CD4-positive, alpha-beta T cell treated with Interleukin-1 beta for 1 hour (primary cell): Measurements from ENCODE around the gene MSLN.
"Not testable (repeated sequence)": the region's sequence is repeated elsewhere in the genome, so short reads cannot be mapped to it uniquely, and the experiment has no call there.

Source experiments
- DNase-seq, 2 donors: peaks; one replicate each; pipeline ENCODE4 v3.0.0-alpha.2; 2020 to 2022

MSLN gene

DNA sequence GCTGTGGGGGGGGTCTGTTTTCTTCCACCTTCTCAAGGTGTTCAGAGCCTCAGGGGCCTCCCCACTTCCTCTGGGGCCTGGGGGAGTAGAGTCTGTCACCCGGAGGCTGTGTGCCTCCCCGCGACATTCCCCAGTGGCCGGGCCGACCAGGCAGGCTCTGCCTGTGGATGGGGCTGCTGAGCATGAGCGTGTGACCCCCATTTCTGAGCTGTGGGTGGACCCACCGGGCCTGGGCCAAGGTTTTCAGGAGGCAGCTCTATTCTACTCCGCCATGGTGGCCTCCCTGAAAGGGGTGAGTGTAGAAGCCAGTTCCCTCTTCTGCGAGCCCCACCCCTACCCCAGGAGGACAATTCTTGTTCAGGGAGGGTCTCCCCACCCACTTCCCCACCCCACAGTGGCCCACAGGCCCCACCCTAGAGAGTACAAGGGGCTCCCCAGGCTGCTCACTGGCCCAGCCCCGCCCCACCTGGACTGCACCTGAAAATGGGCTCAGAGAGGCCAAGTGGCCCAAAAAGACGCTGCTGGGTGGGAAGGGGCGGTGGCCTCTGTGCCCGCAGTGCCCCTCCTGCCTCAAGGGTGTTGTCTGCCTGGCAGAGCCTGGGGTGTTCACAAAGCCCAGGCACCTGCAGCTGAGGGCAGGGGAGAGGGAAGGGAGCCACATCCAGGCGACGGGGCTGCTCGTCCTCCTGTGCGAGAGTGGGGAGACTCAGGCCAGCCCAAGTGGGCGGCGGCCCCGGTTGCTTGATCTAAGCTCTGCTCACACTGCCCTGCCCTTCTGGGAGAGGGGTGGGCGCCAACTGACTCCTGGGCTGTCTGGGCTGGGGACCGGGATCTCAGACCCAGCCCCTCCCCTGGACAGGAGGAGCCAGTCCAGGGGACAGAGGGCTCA is 1.3 kb downstream of the MSLN start:
- no peak for DNase-seq

GRCh38 chr16:762595-763268 is 2.2 kb downstream of the MSLN start:
- no peak for DNase-seq

GRCh38 chr16:763369-764183 is 3.0 kb downstream of the MSLN start:
- DNase-seq, result no peak

- no peak for DNase-seq
These were observed 3.7 kb downstream of the MSLN start for GRCh38 chr16:764184-764750.

GRCh38 chr16:764848-765487 is 4.4 kb downstream of the MSLN start:
- no peak for DNase-seq

GRCh38 chr16:765488-765865 is 4.9 kb downstream of the MSLN start:
- DNase-seq, result no peak

DNA sequence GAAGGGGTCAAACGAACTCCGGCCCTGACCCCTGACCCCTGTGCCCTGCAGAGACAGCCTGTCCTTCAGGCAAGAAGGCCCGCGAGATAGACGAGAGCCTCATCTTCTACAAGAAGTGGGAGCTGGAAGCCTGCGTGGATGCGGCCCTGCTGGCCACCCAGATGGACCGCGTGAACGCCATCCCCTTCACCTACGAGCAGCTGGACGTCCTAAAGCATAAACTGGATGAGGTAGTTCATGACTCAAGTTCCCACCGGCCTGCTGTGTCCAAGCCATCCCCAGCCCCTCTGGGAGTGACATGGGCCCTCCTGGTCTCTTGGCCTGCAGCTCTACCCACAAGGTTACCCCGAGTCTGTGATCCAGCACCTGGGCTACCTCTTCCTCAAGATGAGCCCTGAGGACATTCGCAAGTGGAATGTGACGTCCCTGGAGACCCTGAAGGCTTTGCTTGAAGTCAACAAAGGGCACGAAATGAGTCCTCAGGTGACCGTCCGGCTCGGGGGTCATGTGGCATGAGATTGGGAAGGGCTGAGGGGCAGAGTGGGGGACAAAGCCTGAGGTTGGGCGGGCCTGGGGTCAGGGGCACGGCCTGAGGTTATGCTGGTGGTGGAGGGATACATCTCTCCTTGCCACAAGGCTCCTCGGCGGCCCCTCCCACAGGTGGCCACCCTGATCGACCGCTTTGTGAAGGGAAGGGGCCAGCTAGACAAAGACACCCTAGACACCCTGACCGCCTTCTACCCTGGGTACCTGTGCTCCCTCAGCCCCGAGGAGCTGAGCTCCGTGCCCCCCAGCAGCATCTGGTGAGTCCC is 5.7 kb downstream of the MSLN start:
- DNase-seq, result no peak

DNA sequence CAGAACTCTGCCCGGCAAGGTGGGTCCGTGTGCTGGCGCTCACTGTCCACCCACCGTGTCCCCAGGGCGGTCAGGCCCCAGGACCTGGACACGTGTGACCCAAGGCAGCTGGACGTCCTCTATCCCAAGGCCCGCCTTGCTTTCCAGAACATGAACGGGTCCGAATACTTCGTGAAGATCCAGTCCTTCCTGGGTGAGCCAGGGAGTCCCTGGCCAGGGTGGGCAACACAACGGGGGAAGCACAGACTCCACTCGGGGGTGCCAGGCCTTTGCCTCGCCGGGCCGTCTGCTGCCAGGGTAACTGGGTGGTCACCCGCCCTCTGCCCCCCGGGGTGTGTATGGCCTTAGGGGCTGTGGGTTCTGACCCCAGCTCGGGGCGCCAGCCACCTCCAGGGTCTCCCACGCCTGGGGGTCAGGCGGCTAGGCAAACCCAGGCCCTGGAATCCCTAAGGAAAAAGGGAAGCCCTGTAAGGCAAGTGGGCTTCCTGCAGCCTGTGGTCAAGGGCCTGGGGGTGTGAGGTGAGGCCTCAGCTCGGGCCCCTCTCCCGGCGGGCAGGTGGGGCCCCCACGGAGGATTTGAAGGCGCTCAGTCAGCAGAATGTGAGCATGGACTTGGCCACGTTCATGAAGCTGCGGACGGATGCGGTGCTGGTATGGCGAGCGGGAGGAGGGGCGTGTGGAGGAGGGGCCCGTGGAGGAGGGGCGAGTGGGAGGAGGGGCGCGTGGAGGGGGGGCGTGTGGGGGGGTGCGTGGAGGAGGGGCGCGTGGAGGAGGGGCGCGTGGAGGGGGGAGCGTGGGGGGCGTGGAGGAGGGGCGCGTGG is 6.5 kb downstream of the MSLN start:
- no peak for DNase-seq

GRCh38 chr16:767743-768235 is 7.3 kb downstream of the MSLN start:
- no peak for DNase-seq

- DNase-seq, result no peak
These were observed 7.9 kb downstream of the MSLN start for GRCh38 chr16:768428-768827.

GRCh38 chr16:769184-769784 is 8.8 kb downstream of the MSLN start:
- no peak for DNase-seq

DNA sequence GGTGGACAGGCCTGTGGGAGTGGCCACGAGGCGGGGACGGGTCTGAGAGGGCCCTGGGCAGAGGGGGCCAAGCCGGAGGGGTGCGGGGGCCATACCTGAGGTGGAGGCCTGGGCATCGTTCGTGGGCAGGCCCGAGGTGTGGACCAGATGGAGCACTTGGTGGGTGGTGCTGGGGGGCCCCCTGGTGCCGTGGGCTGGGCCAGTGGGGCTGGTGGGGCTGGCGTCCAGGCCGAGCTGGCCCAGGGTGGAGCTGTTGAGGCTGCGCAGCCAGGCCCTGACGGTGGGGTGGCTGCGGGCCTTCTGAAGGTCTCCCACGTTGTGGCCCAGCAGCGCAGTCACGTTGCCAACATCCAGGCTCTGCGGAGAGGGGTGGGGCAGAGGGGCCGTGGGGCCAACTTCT is 9.4 kb downstream of the MSLN start:
- no peak for DNase-seq

DNA sequence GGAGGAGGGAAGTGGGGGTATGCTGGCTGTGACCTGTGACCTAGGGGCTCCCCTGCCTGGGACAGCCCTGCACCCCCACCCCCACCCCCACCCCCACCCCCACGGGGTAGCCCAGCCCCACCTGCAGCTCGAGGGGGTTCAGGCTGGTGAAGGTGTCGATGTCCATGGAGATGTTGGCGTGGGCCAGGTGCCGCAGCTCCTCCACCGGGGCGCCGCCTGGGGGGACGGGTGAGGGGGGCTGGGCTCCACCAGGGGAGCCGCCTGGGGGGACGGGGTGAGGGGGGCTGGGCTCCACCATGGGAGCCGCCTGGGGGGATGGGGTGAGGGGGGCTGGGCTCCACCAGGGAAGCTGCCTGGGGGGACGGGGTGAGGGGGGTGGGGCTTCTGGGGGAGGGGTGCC is 9.9 kb downstream of the MSLN start:
- no peak for DNase-seq

DNA sequence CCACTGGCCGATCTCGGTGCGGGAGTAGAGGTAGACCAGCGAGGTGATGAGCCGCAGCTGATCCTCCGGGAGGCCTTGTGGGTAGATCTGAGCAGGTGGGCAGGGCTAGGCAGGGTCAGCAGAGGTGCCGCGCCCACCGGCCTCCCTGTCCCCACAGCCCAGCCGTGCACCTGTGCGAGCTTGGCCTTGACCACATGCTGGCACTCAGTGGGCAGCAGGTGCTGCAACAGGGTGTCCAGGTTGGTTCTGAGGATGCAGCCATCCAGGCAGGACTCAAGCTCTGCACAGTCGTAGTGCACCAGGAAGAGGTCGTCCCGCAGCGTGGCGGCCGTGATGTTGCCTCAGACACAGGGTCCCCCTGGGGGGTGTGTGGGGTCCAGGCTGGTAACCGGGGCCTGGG is 12.4 kb downstream of the MSLN start:
- no peak for DNase-seq

DNA sequence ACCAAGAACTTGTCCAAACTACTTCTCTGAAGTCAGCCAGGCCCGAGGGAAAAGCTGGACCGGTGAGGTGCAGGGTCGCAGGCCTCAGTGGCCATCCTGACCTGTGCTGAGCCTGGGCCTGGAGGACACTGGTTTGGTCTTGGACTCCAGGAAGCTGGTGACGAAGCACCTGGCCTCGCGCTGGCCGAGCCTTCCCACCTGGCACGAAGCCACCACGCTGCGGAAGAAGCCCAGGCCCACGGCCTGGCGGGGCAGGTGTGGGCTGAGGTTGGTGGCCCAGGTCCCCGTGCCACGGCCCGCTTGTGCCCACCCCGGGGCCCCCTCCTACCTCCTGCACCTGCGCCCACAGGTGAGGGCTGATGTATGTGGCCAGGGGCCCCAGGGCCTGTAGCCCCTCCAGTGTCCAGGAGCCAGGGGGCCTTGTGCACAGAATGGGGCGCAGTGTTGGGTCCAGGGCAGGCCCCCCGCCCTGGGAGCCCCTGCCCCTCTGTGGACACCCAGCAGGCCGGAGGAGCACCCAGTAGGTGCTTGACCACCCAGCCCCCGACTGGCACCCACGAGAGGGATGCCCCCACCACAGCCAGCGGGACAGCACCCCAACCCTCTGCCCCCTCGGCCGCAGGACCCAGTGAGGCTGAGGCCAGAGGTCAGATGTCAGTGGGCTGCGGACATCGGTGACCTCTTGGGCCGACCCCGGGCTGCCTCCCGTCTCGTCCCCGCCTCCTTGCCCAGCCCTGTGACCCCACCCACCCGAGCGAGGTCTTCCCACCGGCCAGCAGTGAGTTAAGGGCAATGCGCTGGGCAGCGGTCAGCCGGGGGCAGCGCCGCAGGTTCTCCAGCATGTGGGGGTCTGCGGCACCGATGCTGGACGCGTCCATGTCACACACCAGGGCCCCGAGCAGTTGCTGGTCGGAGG is 13.8 kb downstream of the MSLN start:
- no peak for DNase-seq

GRCh38 chr16:775236-775796 is 14.8 kb downstream of the MSLN start:
- DNase-seq, result no peak

- DNase-seq, result not testable (repeated sequence)
These were observed 15.8 kb downstream of the MSLN start for GRCh38 chr16:776298-776697.

DNA sequence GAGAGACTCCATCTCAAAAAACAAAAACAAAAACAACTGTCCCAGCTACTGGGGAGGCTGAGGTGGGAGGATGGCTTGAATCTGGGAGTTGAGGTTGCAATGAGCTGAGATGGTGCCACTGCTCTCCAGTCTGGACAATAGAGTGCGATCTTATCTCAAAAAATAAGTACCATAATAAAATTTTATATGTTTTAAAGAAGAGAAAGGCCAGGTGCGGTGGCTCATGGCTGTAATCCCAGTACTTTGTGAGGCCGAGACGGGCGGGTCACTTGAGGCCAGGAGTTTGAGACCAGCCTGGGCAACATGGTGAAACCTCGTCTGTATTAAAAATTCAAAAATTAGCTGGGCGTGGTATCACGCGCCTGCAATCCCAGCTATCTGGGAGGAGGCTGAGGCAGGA is 16.3 kb downstream of the MSLN start:
- no peak for DNase-seq

- no peak for DNase-seq
These were observed 17.3 kb downstream of the MSLN start for GRCh38 chr16:777826-778225.
